AG04449 (cell line): ENCODE data around the gene HIGD2A.

ENCODE experiments used
- CTCF ChIA-PET: fragments of 350-600 bp; formaldehyde crosslinking; extraction: SDS; loops from one replicate; lab custom pipeline; 2021; ENCODE audit warnings: antibody characterized with exemption; lab: Yijun Ruan, JAX
- POLR2A ChIA-PET: fragments of 400-600, 350-600 bp; formaldehyde crosslinking; extraction: SDS; loops from one replicate; lab custom pipeline; 2020; ENCODE audit warnings: antibody characterized with exemption, inconsistent platforms; lab: Yijun Ruan, JAX
- DNase-seq: peaks from one replicate; pipeline ENCODE4 v3.0.0-alpha.2; 2010; ENCODE audit warnings: low read depth, low spot score
- H3K4me3 ChIP-seq: 2 replicates; pipeline ENCODE4 v1.5.1; 2011; ENCODE audit warnings: low read depth, mild to moderate bottlenecking, control low read depth, low read length
- TF ChIP-seq, protein P1 (sequence below): IDR thresholded peaks from one replicate; pipeline ENCODE4 v1.5.1; 2011; ENCODE audit warnings: mild to moderate bottlenecking, moderate library complexity, low read length, control low read depth, inconsistent platforms; ENCODE audit not compliant: insufficient read depth; ENCODE audit errors: missing control alignments

HIGD2A gene

DNA sequence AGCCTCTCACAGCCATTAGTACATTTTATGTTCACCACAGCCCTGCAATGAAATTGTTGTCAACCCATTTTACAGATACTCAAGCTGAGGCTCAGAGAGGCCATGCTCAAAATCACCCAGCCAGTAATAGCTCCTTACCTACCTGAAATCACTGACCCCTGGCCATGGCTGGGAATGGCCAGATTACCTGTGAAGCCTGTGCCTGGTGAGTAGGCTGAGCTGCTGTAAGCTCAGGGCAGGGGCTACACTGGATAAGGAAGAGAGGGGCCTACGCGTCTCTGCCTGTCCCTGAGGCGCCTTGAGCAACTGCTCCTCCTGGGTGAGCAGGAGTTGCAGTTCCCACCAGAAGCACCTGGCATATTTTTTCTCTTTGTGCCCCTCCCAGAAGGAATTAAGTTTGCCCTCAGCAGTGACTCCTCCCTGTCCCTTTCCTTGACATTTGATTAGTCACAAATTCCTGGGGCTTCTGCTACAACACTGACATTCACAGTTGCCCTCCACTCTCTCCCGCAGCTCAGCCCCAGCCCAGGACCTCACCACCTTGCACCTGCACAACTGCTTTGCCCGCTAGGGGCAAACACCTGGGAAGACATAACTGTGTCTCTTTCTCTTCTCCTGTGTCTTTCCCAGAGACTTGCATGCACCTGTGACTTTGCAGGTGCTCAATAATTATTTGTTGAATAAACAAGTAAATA is 22.1 kb downstream of the HIGD2A start:
- no peak overlapping the region for H3K4me3 ChIP-seq
- POLR2A ChIA-PET = no interaction called here
- TF ChIP-seq, protein P1, sequence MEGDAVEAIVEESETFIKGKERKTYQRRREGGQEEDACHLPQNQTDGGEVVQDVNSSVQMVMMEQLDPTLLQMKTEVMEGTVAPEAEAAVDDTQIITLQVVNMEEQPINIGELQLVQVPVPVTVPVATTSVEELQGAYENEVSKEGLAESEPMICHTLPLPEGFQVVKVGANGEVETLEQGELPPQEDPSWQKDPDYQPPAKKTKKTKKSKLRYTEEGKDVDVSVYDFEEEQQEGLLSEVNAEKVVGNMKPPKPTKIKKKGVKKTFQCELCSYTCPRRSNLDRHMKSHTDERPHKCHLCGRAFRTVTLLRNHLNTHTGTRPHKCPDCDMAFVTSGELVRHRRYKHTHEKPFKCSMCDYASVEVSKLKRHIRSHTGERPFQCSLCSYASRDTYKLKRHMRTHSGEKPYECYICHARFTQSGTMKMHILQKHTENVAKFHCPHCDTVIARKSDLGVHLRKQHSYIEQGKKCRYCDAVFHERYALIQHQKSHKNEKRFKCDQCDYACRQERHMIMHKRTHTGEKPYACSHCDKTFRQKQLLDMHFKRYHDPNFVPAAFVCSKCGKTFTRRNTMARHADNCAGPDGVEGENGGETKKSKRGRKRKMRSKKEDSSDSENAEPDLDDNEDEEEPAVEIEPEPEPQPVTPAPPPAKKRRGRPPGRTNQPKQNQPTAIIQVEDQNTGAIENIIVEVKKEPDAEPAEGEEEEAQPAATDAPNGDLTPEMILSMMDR = no peak
- CTCF ChIA-PET = interaction anchor here (1.0 to 1.7 kb wide), 3 partner anchors 37 to 248 kb away, joined by 3 to 6 read pairs (median 5); partner anchors contain the start of gene FAF2
- DNase-seq = no peak

DNA sequence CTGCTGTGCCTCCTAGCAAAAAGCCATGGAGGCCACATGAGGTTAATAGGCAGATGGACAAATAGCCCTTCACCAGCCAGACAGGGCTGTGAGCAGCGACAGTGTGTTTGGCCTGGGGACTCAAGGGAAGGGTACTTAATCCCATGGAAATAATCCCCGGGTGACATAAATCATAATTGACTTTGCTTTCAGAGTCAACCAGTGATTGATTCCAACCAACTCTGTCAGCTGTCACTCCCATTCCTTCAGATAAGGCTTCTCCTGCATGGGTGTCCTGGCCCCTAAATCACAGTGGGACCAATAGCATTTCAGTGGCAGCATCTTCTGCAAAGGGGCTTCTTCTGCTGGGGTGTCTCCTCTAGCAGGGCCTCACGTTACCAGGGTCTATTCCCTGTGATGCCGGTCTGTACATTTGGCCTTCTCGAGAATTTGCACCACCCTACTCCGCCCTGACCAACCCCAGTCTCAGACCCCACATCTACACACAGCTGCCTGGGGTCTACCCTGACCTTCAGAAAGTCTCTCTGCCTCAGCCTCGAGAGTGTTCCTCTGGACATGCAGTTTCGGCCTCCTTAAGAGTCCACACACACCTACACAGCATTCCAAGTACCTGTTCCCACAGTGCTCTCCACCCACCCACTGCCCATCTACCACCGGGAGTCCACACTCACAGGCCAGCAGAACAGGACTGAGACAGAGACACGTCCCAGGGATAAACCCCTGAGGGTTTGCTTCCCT is 24.1 kb downstream of the HIGD2A start:
- ChIA-PET CTCF (interaction anchor here (0.8 kb wide), 1 partner anchor 36 kb away, joined by 3 read pairs; the partner anchor contains the start of gene FAF2), POLR2A (no interaction called here)
- TF ChIP-seq, protein P1 = no peak
- H3K4me3 ChIP-seq = no peak overlapping the region
- DNase-seq = no peak

DNA sequence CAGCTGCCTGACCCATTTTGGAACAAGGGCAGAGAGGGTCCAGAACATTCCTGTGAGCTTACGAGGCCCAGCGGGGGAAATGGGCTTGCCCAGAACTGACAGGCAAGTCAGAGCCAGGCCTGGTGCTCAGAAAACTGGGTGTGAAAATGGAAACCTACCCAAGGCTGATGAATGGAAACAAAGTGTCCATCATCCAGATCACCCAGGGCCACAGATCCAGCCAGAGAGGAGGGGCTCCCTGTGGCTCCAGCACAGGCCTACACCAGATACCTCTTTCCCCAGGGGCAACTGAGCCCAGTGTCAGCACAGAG is 24.7 kb downstream of the HIGD2A start:
- DNase-seq = no peak
- CTCF ChIA-PET = interaction anchor here (1.1 to 6.1 kb wide), 3 partner anchors 16 to 159 kb away, joined by 3 to 66 read pairs (median 51); partner anchors contain the start of gene FAF2
- POLR2A ChIA-PET = no interaction called here
- TF ChIP-seq, protein P1 = no peak
- H3K4me3 ChIP-seq = no peak overlapping the region

DNA sequence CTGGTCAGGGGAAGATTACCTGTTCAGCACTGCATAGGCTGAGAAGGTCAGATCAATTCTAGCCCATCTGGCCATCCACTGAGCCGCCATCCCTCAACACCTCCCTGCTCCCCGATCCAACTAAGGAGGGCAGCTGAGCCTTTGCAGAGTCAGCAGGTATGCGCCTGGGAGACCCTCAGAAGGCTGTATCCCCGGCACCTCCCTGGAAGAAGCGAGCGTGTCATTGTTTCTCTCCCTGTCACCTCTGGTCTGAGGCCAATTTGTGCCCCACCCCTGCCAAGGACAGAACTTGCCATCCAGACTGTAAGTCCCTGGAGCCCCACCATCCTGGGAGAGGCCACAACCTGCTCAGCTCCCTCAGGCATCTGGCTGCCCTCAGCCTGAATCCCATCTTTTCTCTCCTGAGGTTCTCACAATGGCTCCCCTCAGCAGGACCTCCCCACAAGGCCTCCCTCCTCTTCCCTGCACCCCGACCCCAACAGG is 25.2 kb downstream of the HIGD2A start:
- ChIA-PET CTCF (interaction anchor here (0.8 to 6.1 kb wide), 5 partner anchors 14 to 174 kb away, joined by 3 to 66 read pairs (median 5); partner anchors contain the start of gene FAF2), POLR2A (no interaction called here)
- H3K4me3 ChIP-seq = no peak overlapping the region
- TF ChIP-seq, protein P1 = no peak
- no peak for DNase-seq

GRCh38 chr5:176414704-176415103 is 26.2 kb downstream of the HIGD2A start:
- POLR2A ChIA-PET = no interaction called here
- H3K4me3 ChIP-seq = no peak overlapping the region
- DNase-seq = no peak
- CTCF ChIA-PET = interaction anchor here (0.8 to 6.1 kb wide), 4 partner anchors 15 to 173 kb away, joined by 4 to 66 read pairs (median 28); partner anchors contain the start of gene FAF2
- TF ChIP-seq, protein P1 = no peak
